K562 (cell line): ENCODE data around the gene SLFN14. TPM values are rescaled to one million over a fixed set of nuclear protein-coding genes. Genes with fewer than 3 reads are reported as not detected.

Source experiments
- ATF7 ChIP-seq: fragments of 450-650 bp; IDR thresholded peaks from 2 replicates; pipeline ENCODE4 v1.7.1; 2014; ENCODE audit warnings: mild to moderate bottlenecking, moderate library complexity
- C11orf30 ChIP-seq: fragments of 450-650 bp; IDR thresholded peaks from 2 replicates; pipeline ENCODE4 v1.6.1; 2016; ENCODE audit warnings: low read depth, mild to moderate bottlenecking
- CCNT2 ChIP-seq: IDR thresholded peaks from 2 replicates; pipeline ENCODE4 v1.6.1; 2011; ENCODE audit warnings: borderline replicate concordance, low read depth, mild to moderate bottlenecking, moderate library complexity, mixed read lengths, low read length; ENCODE audit not compliant: insufficient read length; ENCODE audit errors: extremely low read depth
- ELF2 ChIP-seq: fragments of 250-450 bp; sonication (Bioruptor Pico); IDR thresholded peaks from 2 replicates; pipeline ENCODE4 v1.5.0; 2021; ENCODE audit warnings: mild to moderate bottlenecking
- ESRRB ChIP-seq: fragments of 250-450 bp; sonication (Bioruptor Pico); IDR thresholded peaks from 2 replicates; pipeline ENCODE4 v1.5.0; 2020; ENCODE audit warnings: mild to moderate bottlenecking, moderate library complexity, borderline replicate concordance
- ETV5 ChIP-seq: sonication (generic); formaldehyde crosslinking; IDR thresholded peaks from 2 replicates; pipeline ENCODE4 v1.4.0; 2020; ENCODE audit warnings: low read depth, mild to moderate bottlenecking, missing genetic modification reagents
- GATA2 ChIP-seq: sonication (generic); formaldehyde crosslinking; IDR thresholded peaks from 2 replicates; pipeline ENCODE4 v1.4.0; 2020; ENCODE audit warnings: mild to moderate bottlenecking, missing genetic modification reagents
- HDAC6 ChIP-seq: IDR thresholded peaks from 2 replicates; pipeline ENCODE4 v1.6.1; 2012; ENCODE audit warnings: low read depth, mild to moderate bottlenecking, control low read depth, inconsistent platforms, low read length, moderate library complexity
- HEY1 ChIP-seq: fragments of 250-450 bp; sonication (Bioruptor Pico); IDR thresholded peaks from 2 replicates; pipeline ENCODE4 v1.5.0; 2020; ENCODE audit warnings: mild to moderate bottlenecking, moderate library complexity, borderline replicate concordance
- NCOA4 ChIP-seq: fragments of 450-650 bp; IDR thresholded peaks from 2 replicates; pipeline ENCODE4 v1.6.1; 2018; ENCODE audit warnings: mild to moderate bottlenecking; ENCODE audit not compliant: partially characterized antibody
- NKRF ChIP-seq: fragments of 450-650 bp; IDR thresholded peaks from 2 replicates; pipeline ENCODE4 v1.6.1; 2016; ENCODE audit warnings: borderline replicate concordance
- NR2C1 ChIP-seq, 2 experiments: fragments of 450-650 bp; IDR thresholded peaks; 2 replicates each; pipeline ENCODE4 v1.6.1; 2017; ENCODE audit warnings: mild to moderate bottlenecking in 2 of 2, antibody characterized with exemption in 1 of 2, inconsistent platforms in 1 of 2, missing compliant biosample characterization in 1 of 2, missing genetic modification characterization in 1 of 2
- PHF20 ChIP-seq: fragments of 450-650 bp; IDR thresholded peaks from 2 replicates; pipeline ENCODE4 v1.6.1; 2018; ENCODE audit not compliant: partially characterized antibody
- PHF8 ChIP-seq: fragments of 200-600 bp; sonication (generic); IDR thresholded peaks from 2 replicates; pipeline ENCODE4 v1.6.1; 2012; ENCODE audit warnings: mixed run types, mild to moderate bottlenecking, inconsistent platforms, low read length, moderate library complexity, borderline replicate concordance
- RB1 ChIP-seq: fragments of 450-650 bp; IDR thresholded peaks from 2 replicates; pipeline ENCODE4 v1.6.1; 2017; ENCODE audit warnings: low read depth, mild to moderate bottlenecking
- RBM39 ChIP-seq: fragments of 200-400 bp; formaldehyde crosslinking; optimal IDR thresholded peaks from 2 replicates; pipeline ENCODE3; 2018; ENCODE audit warnings: low read depth, low read length
- RNF2 ChIP-seq: sonication (generic); IDR thresholded peaks from 2 replicates; pipeline ENCODE4 v1.6.1; 2016
- SOX6 ChIP-seq: fragments of 450-650 bp; IDR thresholded peaks from 2 replicates; pipeline ENCODE4 v1.6.1; 2014; ENCODE audit warnings: mild to moderate bottlenecking
- TBL1XR1 ChIP-seq, 2 experiments: IDR thresholded peaks; 2 replicates each; pipeline ENCODE4 v1.6.1; 2012; ENCODE audit warnings: improper control_type of control experiment in 2 of 2, low read length in 2 of 2, mild to moderate bottlenecking in 1 of 2
- XRCC3 ChIP-seq: fragments of 450-650 bp; IDR thresholded peaks from 2 replicates; pipeline ENCODE4 v1.6.1; 2017; ENCODE audit warnings: mild to moderate bottlenecking, moderate library complexity
- XRCC5 ChIP-seq: fragments of 200-400 bp; formaldehyde crosslinking; IDR thresholded peaks from 2 replicates; pipeline ENCODE4 v1.6.1; 2017; ENCODE audit warnings: low read depth, mild to moderate bottlenecking, low read length
- polyA plus RNA-seq, 8 experiments: library from polyadenylated mRNA; depleted of rRNA in 4 of 8; stranded (reverse) in 5 of 8; unstranded in 3 of 8; fragments of >200 nt; fragmentation: Nextera tagmentation in 2 of 8; fragmentation: Illumina TruSeq in 1 of 8; extraction: Ambion mirVana in 2 of 8; extraction: Trizol in 1 of 8; gene quantifications; 2 replicates each; pipeline versions ENCODE4 v1.2.1 to v1.2.3, GENCODE V29; 2011 to 2014; ENCODE audit warnings: inconsistent platforms in 1 of 8, missing spikeins in 1 of 8
- total RNA-seq, 7 experiments: library from RNA; depleted of rRNA in 6 of 7; stranded (reverse); fragments of >200 nt in 6 of 7; fragmentation: Illumina TruSeq in 2 of 7; extraction: Trizol in 2 of 7; gene quantifications; 2 replicates each; pipeline versions ENCODE4 v1.2.1 to v1.2.3, GENCODE V29; 2011 to 2021; ENCODE audit warnings: low replicate concordance in 1 of 7
- TF ChIP-seq, protein P1 (sequence below): fragments of 250-450 bp; sonication (Bioruptor Pico); IDR thresholded peaks from 2 replicates; pipeline ENCODE4 v1.8.0; 2021; ENCODE audit warnings: borderline replicate concordance, mild to moderate bottlenecking, moderate library complexity; ENCODE audit not compliant: poor library complexity, severe bottlenecking
- TF ChIP-seq, protein P2 (sequence below): fragments of 450-650 bp; IDR thresholded peaks from 2 replicates; pipeline ENCODE4 v1.7.1; 2018; ENCODE audit warnings: mild to moderate bottlenecking, low read depth; ENCODE audit not compliant: partially characterized antibody

The SLFN14 gene
- total and polyA plus RNA-seq, 9 of the 15 experiments (the other 6 are each of a cell fraction or from before 2014, with no cell fraction given): 1.3 to 4.3 (median 3.1) TPM

DNA sequence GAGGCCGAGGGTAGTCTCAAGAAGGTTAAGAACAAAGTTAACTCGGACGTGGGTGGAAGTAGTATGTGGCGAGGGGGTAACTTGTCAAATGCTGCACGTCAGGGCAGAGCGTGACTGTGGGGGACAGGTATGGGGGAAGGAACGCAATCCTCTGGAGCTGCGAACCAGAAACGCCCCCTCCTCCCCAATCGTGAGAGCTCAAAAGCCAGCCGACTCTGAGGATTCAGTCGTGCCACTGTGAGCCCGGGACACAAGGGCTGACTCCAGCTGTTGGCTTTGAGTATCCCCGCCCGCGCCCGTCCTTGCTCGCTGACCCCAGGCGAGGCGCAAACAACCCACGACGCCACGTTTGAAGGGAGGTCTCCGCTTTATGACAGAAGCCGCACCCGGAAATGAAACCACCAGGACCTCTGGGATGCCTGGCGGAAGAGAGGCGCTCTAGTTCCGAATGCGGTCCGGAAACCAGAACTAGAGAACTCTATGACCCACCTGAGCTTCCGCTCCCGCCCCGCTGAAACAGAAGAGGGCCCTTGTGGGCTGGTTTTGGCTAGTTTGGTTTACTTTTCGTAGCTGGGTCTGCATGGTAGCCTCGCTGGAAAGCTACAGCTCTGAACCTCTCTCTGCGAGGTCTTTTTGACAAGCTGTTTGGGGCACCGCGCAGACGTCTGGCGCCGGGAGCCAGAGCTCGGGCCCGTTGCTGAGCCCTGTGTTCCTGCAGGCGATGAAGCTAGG is 17.7 kb upstream of the SLFN14 start, which contains the start of gene PEX12 (continued):
- TF ChIP-seq XRCC5 (peak; percentile 41; the same call in 1 of the 2 replicates), TBL1XR1 (IDR thresholded peaks at IDR 0.05; ENCODE audit: low read length in 2 of 2) (peak in 1 of 2 experiments; percentile 89; a peak in 2 of 4 replicates), PHF8 (peak; percentile 85), RBM39 (no peak), NKRF (peak; percentile 88; the same call in 1 of the 2 replicates), HEY1 (CRISPR knock-in tag) (no peak), ETV5 (peak; percentile 96), NCOA4 (peak; percentile 3), ELF2 (CRISPR knock-in tag) (peak; percentile 98), ATF7 (peak; percentile 84; the same call in 1 of the 2 replicates), SOX6 (peak; percentile 63), NR2C1 (IDR thresholded peaks at IDR 0.05) (peak; percentile 99), NR2C1 (tag; IDR thresholded peaks at IDR 0.05) (peak; percentile 99), ESRRB (CRISPR knock-in tag) (0 out of 2 replicates have a peak, but pooled peaks have one; percentile 50), PHF20 (peak; percentile 91), C11orf30 (peak; percentile 92), CCNT2 (peak; percentile 15), GATA2 (CRISPR knock-in tag) (no peak), RB1 (peak; percentile 21; the same call in 1 of the 2 replicates), RNF2 (peak; percentile 60; the same call in 1 of the 2 replicates), HDAC6 (no peak), XRCC3 (no peak)
- TF ChIP-seq, protein P1, sequence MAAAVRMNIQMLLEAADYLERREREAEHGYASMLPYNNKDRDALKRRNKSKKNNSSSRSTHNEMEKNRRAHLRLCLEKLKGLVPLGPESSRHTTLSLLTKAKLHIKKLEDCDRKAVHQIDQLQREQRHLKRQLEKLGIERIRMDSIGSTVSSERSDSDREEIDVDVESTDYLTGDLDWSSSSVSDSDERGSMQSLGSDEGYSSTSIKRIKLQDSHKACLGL (CRISPR knock-in tag): peak; percentile 18
- TF ChIP-seq, protein P2, sequence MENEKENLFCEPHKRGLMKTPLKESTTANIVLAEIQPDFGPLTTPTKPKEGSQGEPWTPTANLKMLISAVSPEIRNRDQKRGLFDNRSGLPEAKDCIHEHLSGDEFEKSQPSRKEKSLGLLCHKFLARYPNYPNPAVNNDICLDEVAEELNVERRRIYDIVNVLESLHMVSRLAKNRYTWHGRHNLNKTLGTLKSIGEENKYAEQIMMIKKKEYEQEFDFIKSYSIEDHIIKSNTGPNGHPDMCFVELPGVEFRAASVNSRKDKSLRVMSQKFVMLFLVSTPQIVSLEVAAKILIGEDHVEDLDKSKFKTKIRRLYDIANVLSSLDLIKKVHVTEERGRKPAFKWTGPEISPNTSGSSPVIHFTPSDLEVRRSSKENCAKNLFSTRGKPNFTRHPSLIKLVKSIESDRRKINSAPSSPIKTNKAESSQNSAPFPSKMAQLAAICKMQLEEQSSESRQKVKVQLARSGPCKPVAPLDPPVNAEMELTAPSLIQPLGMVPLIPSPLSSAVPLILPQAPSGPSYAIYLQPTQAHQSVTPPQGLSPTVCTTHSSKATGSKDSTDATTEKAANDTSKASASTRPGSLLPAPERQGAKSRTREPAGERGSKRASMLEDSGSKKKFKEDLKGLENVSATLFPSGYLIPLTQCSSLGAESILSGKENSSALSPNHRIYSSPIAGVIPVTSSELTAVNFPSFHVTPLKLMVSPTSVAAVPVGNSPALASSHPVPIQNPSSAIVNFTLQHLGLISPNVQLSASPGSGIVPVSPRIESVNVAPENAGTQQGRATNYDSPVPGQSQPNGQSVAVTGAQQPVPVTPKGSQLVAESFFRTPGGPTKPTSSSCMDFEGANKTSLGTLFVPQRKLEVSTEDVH: peak; percentile 97
